HG02763 (cell line): ENCODE data around the gene CAP2.

ENCODE experiments used
- ATAC-seq: cut with Tn5 transposase; IDR thresholded peaks from one replicate; pipeline ENCODE4 v1.9.1; 2021; ENCODE audit warnings: mild to moderate bottlenecking, moderate library complexity; ENCODE audit not compliant: unreplicated experiment

CAP2 gene

DNA sequence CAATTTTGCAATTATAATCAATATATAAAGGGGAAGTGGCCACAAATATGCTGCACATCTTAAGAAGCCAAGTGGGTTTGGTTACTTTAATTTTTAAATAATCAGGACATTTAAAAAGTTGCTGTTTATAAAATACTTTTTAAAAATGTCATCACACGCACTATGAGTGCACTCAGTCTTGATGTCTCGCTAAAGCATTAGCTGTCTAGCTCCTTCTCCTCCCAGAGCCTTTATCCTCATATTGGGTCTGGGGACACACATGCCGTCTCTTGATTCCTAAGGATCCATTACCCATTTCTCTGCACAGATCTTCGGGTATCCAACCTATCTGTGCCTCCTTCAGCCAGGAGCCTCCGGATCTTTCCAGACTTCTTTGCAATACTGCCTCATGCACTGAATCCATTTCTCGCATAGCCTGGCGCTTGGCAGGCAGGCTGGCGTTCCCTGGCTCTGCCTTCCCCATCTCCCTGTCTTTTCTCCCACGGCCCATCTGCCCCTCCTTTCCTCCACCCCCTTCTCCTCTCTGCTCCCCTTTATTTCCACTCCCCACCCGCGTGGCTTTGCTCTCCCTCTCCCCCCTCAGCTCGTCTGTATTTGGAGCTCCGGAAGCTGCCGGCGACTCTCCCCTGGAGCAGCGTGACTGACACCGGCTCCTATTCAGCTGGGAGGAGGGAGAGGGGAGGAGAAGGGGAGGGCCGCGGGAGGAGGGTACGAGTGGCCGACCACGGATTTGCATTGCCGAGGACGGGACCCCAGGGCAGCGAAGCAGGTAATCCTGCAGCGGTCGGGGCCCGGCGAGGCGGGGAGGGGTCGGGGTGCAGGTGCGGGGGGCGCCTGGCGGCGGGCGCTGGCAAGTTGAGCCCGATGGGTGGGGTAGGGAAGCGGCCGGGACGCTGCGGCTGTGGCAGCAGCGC lies at the start of gene CAP2:
Gene CAP2, plus strand, starts transcription at position 618 of the 914 bp plus-strand sequence. CDS start 27,961 bp downstream, outside the sequence.
- ATAC-seq: no peak

- no peak for ATAC-seq
These were observed 46.4 kb upstream of the CAP2 start for GRCh38 chr6:17347012-17347411.

DNA sequence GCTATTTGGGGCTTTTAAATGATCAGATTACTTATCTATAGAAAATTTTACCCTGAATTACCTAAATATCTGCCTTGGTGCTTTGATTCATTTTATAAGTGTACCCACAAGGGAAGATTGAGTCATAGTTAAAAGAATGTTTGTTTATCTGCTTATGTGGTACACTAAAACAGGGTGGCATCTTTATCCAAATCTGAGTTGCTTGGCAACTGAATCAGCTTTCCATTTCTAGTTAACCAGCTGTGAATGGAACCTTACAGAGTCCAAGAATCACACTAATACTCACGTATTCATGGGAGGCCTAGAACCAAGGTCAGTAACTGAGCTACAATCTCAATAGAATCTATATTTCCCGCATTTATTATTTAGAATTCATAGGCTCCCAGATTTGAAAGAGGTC lies 44.0 kb upstream of the CAP2 start:
- ATAC-seq: no peak

DNA sequence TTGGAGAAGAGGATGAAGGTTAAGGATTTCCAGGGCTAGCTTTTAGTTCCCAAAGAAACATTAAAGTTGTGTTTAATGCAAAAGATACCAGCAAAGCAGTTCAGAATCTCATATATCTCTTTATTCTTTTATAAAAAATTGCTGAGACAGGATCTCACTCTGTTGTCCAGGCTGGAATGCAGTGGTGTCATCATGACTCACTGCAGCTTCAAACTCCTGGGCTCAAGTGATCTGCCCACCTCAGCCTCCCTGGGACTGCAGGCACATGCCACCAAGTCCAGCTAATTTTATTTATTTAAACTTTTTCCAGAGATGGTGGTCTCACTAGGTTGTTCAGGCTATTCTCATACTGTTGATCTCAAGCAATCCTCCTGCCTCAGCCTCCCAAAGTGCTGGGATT lies 41.1 kb upstream of the CAP2 start:
- ATAC-seq: no peak

- no peak for ATAC-seq
These were observed 39.8 kb upstream of the CAP2 start for GRCh38 chr6:17353440-17354175.

DNA sequence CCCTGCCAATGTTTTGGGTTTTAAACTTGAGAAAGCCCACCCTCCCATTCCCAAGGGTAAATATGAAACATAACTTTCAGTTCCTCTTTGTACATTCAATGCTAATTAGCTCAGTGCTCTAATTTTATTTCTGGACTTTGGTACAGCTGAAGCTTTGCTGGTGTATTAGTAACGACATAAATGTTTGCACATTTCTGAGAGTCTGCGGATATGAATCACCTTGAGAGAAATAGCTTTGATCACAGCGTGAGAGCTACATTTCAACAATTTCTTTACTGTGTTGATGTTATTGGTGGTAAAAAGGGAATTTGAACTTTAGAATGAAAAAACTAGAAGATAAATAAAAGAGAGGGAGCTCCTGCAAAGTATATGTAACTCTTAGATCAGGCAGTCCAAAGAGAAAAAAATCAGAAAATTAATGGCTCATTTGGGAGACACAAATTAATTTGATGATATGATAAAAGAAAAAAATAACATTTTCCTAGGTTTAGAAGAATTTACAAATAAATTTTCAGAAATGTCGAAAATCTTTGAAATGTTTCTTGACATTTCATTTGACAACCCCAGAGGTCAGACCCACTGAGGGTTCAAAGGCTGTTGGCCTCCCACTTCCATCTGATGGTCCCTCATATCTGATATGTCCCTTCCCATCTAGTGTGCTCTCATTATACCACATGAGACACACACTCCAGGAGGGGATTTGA lies 38.5 kb upstream of the CAP2 start:
- no peak for ATAC-seq

GRCh38 chr6:17355404-17355774 lies 38.0 kb upstream of the CAP2 start:
- ATAC-seq: no peak

DNA sequence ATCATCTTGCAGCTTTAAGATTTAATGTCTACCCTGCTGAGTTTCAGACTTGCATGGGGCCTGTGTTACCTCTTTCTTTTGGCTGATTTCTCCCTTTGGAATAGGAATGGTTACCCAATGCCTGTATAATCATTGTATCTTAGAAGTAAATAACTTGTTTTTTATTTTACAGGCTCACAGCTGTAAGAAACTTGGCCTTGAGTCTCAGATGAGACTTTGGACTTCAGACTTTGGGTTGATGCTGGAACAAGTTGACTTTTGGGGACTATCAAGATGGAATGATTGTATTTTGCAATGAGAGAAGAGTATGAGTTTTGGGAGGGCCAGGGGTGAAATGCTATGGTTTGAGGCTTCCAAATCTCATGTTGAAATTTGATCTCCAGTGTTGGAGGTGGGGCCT lies 34.9 kb upstream of the CAP2 start:
- no peak for ATAC-seq

- no peak for ATAC-seq
These were observed 32.8 kb upstream of the CAP2 start for GRCh38 chr6:17360564-17360963.

DNA sequence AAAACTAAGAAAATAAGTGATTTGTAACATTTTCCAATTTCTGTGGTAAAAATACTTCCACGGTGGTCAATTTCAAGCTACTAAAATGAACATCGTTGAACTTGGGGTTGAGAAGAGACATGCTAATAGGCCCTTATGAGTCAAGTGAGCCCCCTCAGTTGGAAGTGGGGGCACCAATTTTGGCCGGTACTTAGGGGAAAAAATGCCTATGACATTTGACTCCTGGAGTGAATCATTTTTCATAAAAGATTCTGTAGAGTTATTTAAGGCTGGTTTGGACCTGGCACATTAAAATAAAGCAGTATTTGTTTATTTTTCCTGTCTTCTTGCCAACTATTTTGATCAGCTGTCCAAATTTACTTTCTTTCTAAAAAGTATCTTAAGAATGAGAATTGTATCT lies 32.4 kb upstream of the CAP2 start:
- no peak for ATAC-seq

DNA sequence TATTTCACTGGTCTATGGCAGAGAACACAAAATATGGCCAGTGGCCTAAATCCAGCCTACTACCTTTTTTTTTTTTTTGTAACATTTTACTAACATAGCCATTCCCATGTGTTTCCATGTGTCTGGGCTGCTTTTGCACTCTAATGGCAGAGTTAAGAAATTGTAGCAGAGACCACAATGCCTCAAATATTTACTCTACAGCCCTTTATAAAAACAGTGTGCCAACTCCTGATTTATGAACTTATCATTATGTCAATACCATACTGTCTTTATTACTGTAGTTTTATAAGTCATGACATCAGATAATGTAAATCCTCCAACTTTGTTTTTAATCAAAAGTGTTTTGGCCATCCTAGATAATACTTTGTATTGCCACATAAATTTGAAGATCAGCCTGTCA lies 27.4 kb upstream of the CAP2 start:
- ATAC-seq: no peak

GRCh38 chr6:17367868-17368267 lies 25.5 kb upstream of the CAP2 start:
- ATAC-seq: no peak

- no peak for ATAC-seq
These were observed 11.8 kb upstream of the CAP2 start for GRCh38 chr6:17381424-17382147.

DNA sequence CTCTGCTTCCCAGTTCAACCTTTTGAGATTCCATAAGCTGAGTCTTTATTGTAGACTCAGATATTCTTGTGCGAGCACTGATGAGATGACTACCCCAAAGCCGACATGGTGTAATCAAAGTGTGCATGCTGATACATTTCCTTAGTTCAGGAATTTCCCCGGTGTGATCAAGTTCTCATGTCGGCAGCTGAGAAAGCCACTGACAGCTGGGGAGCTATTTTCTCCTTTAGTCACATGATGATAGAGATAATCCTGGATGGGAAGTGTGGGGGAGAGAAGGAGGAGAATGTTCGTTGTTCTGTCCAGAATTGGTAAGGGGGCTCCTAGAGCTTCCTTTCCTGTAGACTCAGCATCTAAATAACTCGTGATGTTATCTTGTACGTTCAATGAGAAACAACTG lies 7.7 kb upstream of the CAP2 start:
- ATAC-seq: no peak

DNA sequence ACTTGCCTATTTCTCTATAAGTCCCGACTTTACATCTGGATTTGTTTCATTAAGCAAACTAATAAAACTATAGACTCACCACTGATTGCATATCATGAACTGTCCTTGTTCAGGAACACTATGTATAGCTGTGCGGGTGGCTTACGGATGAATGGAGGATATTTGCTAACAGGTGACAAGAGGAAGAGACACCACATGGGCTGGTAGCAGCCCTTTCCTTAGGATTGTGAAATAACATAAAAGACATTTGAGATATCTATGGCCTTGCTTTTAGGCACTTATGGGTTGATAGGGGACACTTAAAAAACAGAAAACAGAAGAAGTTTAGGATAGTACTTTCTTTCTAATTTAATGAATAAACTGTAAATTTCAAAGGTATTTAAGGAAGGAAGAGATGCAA lies 5.0 kb upstream of the CAP2 start:
- ATAC-seq: no peak

- no peak for ATAC-seq
These were observed 4.0 kb upstream of the CAP2 start for GRCh38 chr6:17389274-17389847.

GRCh38 chr6:17390276-17390675 lies 3.1 kb upstream of the CAP2 start:
- ATAC-seq: no peak

DNA sequence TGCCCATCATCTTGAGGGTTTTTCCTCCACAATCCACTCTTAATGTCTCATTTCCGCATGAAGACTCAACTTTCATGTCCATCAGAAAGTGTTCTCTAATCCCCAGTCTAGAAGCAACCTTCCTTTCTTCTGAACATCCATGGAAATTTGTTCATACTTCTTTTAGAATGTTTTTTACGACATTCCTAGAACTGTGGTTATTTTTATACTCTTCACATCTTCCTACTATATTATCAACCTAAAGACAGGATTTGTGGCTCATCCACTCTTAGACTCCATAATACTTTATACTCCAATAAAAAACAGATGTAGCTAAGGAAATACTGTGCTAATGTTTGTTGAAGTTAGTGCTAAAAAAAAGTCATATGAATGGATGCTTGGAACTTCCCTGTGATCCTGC lies 1.4 kb upstream of the CAP2 start:
- no peak for ATAC-seq

GRCh38 chr6:17393892-17394631 lies 667 bp downstream of the CAP2 start:
- no peak for ATAC-seq

GRCh38 chr6:17395112-17395511 lies 1.7 kb downstream of the CAP2 start:
- ATAC-seq: no peak
